IPS DF 4.7 (cell line): ENCODE data around the gene PTER.

Experiments
- DNase-seq: peaks from one replicate; pipeline ENCODE4 v3.0.0-alpha.2; 2013; ENCODE audit warnings: low spot score; ENCODE audit errors: extremely low read depth

PTER gene

GRCh38 chr10:16436758-16437539 is at the start of gene PTER:
TSS of gene PTER (plus strand) at chr10:16437010. CDS start at chr10:16484385, 47,375 bp downstream.
- peak; percentile 69 for DNase-seq

- DNase-seq, result no peak
Measured at GRCh38 chr10:16392531-16393069, 44.2 kb upstream of the PTER start.

- no peak for DNase-seq
Measured at GRCh38 chr10:16393271-16393858, 43.4 kb upstream of the PTER start.

- DNase-seq, result no peak
Measured at GRCh38 chr10:16401416-16401815, 35.4 kb upstream of the PTER start.

GRCh38 chr10:16408379-16408778 is 28.4 kb upstream of the PTER start:
- DNase-seq, result no peak

- no peak for DNase-seq
Measured at GRCh38 chr10:16417341-16417740, 19.5 kb upstream of the PTER start.

GRCh38 chr10:16423599-16423998 is 13.2 kb upstream of the PTER start:
- no peak for DNase-seq

- no peak for DNase-seq
Measured at GRCh38 chr10:16425449-16425848, 11.4 kb upstream of the PTER start.

GRCh38 chr10:16429539-16429938 is 7.3 kb upstream of the PTER start:
- DNase-seq, result no peak

GRCh38 chr10:16436367-16436757 is 448 bp upstream of the PTER start:
- DNase-seq, result no peak

- no peak for DNase-seq
Measured at GRCh38 chr10:16437540-16437894, 707 bp downstream of the PTER start.

- no peak for DNase-seq
Measured at GRCh38 chr10:16439295-16439694, 2.5 kb downstream of the PTER start.

GRCh38 chr10:16440396-16441133 is 3.8 kb downstream of the PTER start:
- no peak for DNase-seq

- DNase-seq, result no peak
Measured at GRCh38 chr10:16441173-16441840, 4.5 kb downstream of the PTER start.

- DNase-seq, result no peak
Measured at GRCh38 chr10:16442914-16443313, 6.1 kb downstream of the PTER start.

GRCh38 chr10:16445770-16446469 is 9.1 kb downstream of the PTER start:
- DNase-seq, result no peak

GRCh38 chr10:16449454-16449853 is 12.6 kb downstream of the PTER start:
- DNase-seq, result no peak

GRCh38 chr10:16458166-16458955 is 21.6 kb downstream of the PTER start:
- DNase-seq, result no peak

GRCh38 chr10:16459423-16459939 is 22.7 kb downstream of the PTER start:
- no peak for DNase-seq

- no peak for DNase-seq
Measured at GRCh38 chr10:16466001-16466400, 29.2 kb downstream of the PTER start.
